Heart left ventricle (tissue), 16 donors: Measurements from ENCODE around the gene PLEKHA7. TPM values are rescaled to one million over a fixed set of nuclear protein-coding genes. Genes with fewer than 3 reads are reported as not detected.

Experiments
- ATAC-seq, 4 donors: fragments of 200-7000 bp; cut with Tn5 transposase; one replicate each; pipeline ENCODE4 v1.9.1; 2020 to 2022; ENCODE audit warnings: moderate library complexity in 4 of 4, mild to moderate bottlenecking in 3 of 4, moderate number of reproducible peaks in 1 of 4
- DNase-seq, 5 donors: peaks; one replicate each; pipeline ENCODE4 v3.0.0-alpha.2; 2020
- H3K27ac ChIP-seq, 12 donors: fragments of 200-600 bp; sonication (generic) in 4 of 12; one replicate each; pipeline versions ENCODE4 v1.5.0 to v1.8.0; 2016 to 2022; ENCODE audit warnings: mild to moderate bottlenecking in 2 of 12
- H3K27me3 ChIP-seq, 9 donors: fragments of 200-600 bp; sonication (generic) in 2 of 9; one replicate each; pipeline versions ENCODE4 v1.5.1 to v1.8.0; 2016 to 2022; ENCODE audit warnings: mild to moderate bottlenecking in 3 of 9
- H3K36me3 ChIP-seq, 9 donors: fragments of 200-600 bp; sonication (generic) in 2 of 9; one replicate each; pipeline versions ENCODE4 v1.5.0 to v1.8.0; 2018 to 2022; ENCODE audit warnings: mild to moderate bottlenecking in 2 of 9
- H3K4me1 ChIP-seq, 12 donors: fragments of 200-600 bp; sonication (generic) in 4 of 12; one replicate each; pipeline versions ENCODE4 v1.5.0 to v1.8.0; 2016 to 2022; ENCODE audit warnings: mild to moderate bottlenecking in 3 of 12
- H3K4me3 ChIP-seq, 12 donors: fragments of 200-600 bp; sonication (generic) in 4 of 12; one replicate each; pipeline versions ENCODE4 v1.5.0 to v1.8.0; 2017 to 2022; ENCODE audit warnings: mild to moderate bottlenecking in 9 of 12, moderate library complexity in 4 of 12
- H3K9me3 ChIP-seq, 12 donors: fragments of 200-600 bp; sonication (generic) in 4 of 12; one replicate each; pipeline versions ENCODE4 v1.5.0 to v1.8.0; 2016 to 2022; ENCODE audit warnings: mild to moderate bottlenecking in 1 of 12
- POLR2A ChIP-seq, 2 donors: fragments of 450-650 bp; IDR thresholded peaks; one replicate each; pipeline ENCODE4 v1.6.1; 2017; ENCODE audit warnings: antibody characterized with exemption in 2 of 2, mild to moderate bottlenecking in 2 of 2, moderate library complexity in 2 of 2
- WGBS, 4 donors: extraction: QIAGEN DNeasy Blood & Tissue Kit in 2 of 4; methylation state at CpG; one replicate each; pipeline versions ENCODE4 v1.1.5 to v1.1.7; 2013 to 2018; 5-methylcytosine and 5-hydroxymethylcytosine counted together
- intact Hi-C, 10 donors: fragments of 100-400 bp; cut with DNase I; formaldehyde crosslinking; loops; one replicate each; pipeline versions ENCODE4 v1.11.1 to v1.14.2; 2022
- polyA plus RNA-seq, 2 donors: library from polyadenylated mRNA; stranded (reverse); fragments of 200-250 nt; gene quantifications; one replicate each; pipeline ENCODE4 v1.2.3, GENCODE V29; 2013
- total RNA-seq, 9 donors: library from RNA; depleted of rRNA in 2 of 9; stranded (reverse); fragments of >200 nt in 2 of 9; fragmentation: NEBNext Ultra II Directional in 3 of 9; extraction: Animal tissue kit (Norgen Biotek cat#: 25700) in 3 of 9; gene quantifications; one replicate each; pipeline versions ENCODE4 v1.1.0 to v1.2.4, GENCODE V29; 2016 to 2023
- TF ChIP-seq, protein P1 (sequence below), 12 donors: fragments of 200-600 bp; sonication (generic) in 4 of 12; IDR thresholded peaks; one replicate each; pipeline versions ENCODE4 v1.5.0 to v1.8.0; 2018 to 2022; ENCODE audit warnings: antibody characterized with exemption in 12 of 12, mild to moderate bottlenecking in 5 of 12
- donor health status: ischemic (EF 13 %, LVEDD 7.1; RV severe dilation, severe dysfunction).
- donor health status: healthy with polysubstance abuse.
- donor health status: DM: no; HTN: yes; CAD: no.
- donor health status: DM: no; HTN: no; CAD: no.
- donor health status: ischemic (EF 25% LVEDD 6.9; RV normal size, moderate dysfunction).
- donor health status: ischemic (EF 25% LVEDD 5.7; RV mildly dilated, moderate dysfunction).
- donor health status: healthy.
- donor health status: DM: yes; HTN: yes; CAD: no.
- donor health status: ischemic (EF 35%, LVEDD 5.7; RV mildly dilated, moderate dysfunction).
- donor health status: nonischemic (EF 11% LVEDD 7.7; RV severe dilation, severe dysfunction).
- donor health status: DM: yes; HTN: yes; CAD: no.
- donor health status: PGD.
- donor health status: ischemic (EF 29% LVEDD 5.4; RV normal size, mild dysfunction).
- donor health status: nonischemic (EF 23%, LVEDD 6.1; RV moderate dilation, normal function).

PLEKHA7 gene
- total and polyA plus RNA-seq, 11 donors = 13.1 to 57.5 (median 23.5) TPM

DNA sequence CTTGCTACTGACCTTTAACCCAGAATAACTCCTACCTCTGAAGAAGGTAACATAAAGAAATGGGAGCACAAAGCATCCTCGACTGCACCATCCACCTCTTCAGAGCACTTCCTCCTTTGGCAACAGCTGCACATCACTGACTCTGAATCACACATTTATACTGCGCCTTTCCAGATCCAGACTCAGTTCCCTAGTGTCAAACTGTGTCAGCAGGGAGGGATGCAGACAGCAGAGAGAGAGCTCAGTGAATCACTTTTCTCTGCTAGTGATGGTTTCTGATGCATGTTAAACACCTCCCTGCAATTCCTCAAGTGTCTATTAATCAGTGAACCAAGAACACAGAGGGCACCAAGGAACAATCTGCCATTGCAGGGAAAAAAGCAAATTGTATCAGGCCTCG is 118.9 kb downstream of the PLEKHA7 start:
- peaks cover 0 to 6% (median under 1%) of the 10 kb centered on the region in 12 donors for H3K9me3 ChIP-seq
- DNase-seq (no peak), ATAC-seq (no peak)
- TF ChIP-seq, protein P1, sequence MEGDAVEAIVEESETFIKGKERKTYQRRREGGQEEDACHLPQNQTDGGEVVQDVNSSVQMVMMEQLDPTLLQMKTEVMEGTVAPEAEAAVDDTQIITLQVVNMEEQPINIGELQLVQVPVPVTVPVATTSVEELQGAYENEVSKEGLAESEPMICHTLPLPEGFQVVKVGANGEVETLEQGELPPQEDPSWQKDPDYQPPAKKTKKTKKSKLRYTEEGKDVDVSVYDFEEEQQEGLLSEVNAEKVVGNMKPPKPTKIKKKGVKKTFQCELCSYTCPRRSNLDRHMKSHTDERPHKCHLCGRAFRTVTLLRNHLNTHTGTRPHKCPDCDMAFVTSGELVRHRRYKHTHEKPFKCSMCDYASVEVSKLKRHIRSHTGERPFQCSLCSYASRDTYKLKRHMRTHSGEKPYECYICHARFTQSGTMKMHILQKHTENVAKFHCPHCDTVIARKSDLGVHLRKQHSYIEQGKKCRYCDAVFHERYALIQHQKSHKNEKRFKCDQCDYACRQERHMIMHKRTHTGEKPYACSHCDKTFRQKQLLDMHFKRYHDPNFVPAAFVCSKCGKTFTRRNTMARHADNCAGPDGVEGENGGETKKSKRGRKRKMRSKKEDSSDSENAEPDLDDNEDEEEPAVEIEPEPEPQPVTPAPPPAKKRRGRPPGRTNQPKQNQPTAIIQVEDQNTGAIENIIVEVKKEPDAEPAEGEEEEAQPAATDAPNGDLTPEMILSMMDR (IDR thresholded peaks at IDR 0.05) = no peak
- no peak for TF ChIP-seq POLR2A (IDR thresholded peaks at IDR 0.05)
- 70 to 85% (median 73%) methylated on average over 3 of the region's 3 CpGs for WGBS, 4 donors
- peaks cover 0 to 47% (median 26%) of the 10 kb centered on the region in 12 donors for H3K4me1 ChIP-seq
- H3K27ac ChIP-seq = no peak overlapping the region
- no peaks in the 10 kb centered on the region for H3K27me3 ChIP-seq
- intact Hi-C loops = loop anchor here in 1 of 10 donors (10.0 kb wide), 1 partner anchor 111 kb away; no protein-coding TSS in a partner anchor
- H3K36me3 ChIP-seq = no peaks in the 10 kb centered on the region
- H3K4me3 ChIP-seq = no peak overlapping the region

DNA sequence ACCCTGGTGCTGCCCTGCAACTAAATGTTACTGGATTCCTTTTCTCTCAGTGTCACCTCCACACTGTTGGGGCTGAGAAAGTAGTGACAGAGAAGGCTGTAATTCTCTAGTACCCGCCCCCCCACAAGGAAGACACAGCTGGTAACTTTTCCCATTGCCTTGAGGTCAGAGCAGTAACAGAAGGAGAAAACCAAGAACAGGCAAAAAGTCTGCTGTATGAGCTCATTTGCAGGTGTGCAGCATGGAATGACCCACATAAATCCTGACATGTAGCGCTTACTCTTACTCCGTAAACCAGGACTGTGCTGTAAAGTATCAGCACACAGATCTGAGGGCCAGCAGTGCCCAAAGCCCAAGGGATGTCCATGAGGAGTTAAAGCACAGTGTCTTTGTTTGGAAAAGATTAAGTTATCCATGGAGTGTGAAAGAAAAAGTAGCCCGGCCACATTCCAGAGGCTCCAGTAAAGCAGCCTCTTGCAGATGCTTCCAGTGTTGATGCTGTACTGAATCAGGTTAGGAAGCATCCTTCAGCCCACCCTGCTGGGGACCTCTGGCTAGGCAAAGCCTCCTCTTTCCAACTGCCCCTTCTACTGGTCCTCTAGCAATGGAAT is 120.7 kb downstream of the PLEKHA7 start:
- no peak for ATAC-seq
- H3K4me1 ChIP-seq = peaks cover 0 to 39% (median 24%) of the 10 kb centered on the region in 12 donors
- no peak for TF ChIP-seq POLR2A (IDR thresholded peaks at IDR 0.05)
- TF ChIP-seq, protein P1 (IDR thresholded peaks at IDR 0.05) = no peak

DNA sequence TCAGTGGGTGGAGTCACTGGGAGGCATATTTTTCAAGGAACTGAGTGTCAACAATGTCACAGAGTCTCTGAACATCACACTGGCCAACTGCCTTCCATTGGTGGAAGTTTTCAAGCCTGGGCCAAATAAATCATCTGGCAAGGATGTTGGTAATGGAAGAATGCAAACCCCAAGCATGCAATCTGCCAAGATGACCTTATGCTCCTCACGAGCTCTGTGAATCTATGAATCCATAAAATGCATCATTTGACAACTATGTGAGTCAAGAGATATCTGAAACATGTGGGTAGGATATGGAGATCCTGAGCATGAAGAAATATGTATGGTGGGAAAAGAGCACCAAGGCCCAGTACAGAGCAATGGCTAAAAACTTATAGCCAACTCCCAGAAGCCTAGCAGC is 122.2 kb downstream of the PLEKHA7 start:
- H3K4me1 ChIP-seq = peaks cover 0 to 23% (median 12%) of the 10 kb centered on the region in 12 donors
- ATAC-seq = peak in 2 of 4 donors; percentile 11 to 16
- TF ChIP-seq POLR2A (IDR thresholded peaks at IDR 0.05) = no peak
- TF ChIP-seq, protein P1 (IDR thresholded peaks at IDR 0.05) = no peak
- DNase-seq = no peak
- peak overlapping the region in 3 of 12 donors; percentile 2 to 59 (median 23) for H3K27ac ChIP-seq
- H3K4me3 ChIP-seq = no peak overlapping the region
- H3K36me3 ChIP-seq = no peaks in the 10 kb centered on the region
- WGBS, 4 donors = 5 to 19% (median 15%) methylated on average over 1 of the region's 1 CpG
- no peaks in the 10 kb centered on the region for H3K27me3 ChIP-seq
- intact Hi-C loops = loop anchor here in 1 of 10 donors (10.0 kb wide), 1 partner anchor 107 kb away; no protein-coding TSS in a partner anchor
- peaks cover 0 to 17% (median 10%) of the 10 kb centered on the region in 12 donors for H3K9me3 ChIP-seq

More for the DNA sequence above, 120.7 kb downstream of the PLEKHA7 start:
- Histone ChIP-seq H3K27me3 (no peaks in the 10 kb centered on the region), H3K27ac (peak overlapping the region in 1 of 12 donors; percentile 39), H3K36me3 (no peaks in the 10 kb centered on the region), H3K4me3 (no peak overlapping the region), H3K9me3 (peaks cover 0 to 17% (median 10%) of the 10 kb centered on the region in 12 donors)
- DNase-seq = no peak
- WGBS, 4 donors = 76 to 83% (median 81%) methylated on average over 4 of the region's 4 CpGs
- intact Hi-C loops = loop anchor here in 1 of 10 donors (10.0 kb wide), 1 partner anchor 109 kb away; no protein-coding TSS in a partner anchor

DNA sequence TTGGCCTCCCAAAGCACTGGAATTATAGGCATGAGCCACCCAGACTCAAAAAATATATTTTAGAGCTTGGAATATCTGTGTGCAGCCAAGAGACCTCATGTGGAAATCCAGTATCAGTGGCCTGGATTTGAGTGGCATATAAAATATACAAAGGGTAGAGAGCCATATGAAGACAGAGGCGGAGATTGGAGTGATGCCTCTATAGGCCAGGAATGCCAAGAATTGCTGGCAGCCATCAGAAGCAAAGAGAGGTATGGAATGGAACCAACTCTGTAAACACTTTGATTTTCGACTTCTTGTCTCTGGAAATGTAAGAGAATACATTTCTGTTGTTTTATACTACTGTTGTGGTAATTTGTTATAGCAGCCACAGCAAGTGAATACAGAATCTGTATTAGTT is 123.0 kb downstream of the PLEKHA7 start:
- H3K4me3 ChIP-seq = no peak overlapping the region
- H3K27ac ChIP-seq = peak overlapping the region in 4 of 12 donors; percentile 2 to 59 (median 24)
- intact Hi-C loops = loop anchor here in 1 of 10 donors (10.0 kb wide), 1 partner anchor 106 kb away; no protein-coding TSS in a partner anchor
- ATAC-seq (no peak), DNase-seq (no peak)
- TF ChIP-seq POLR2A (IDR thresholded peaks at IDR 0.05) = no peak
- TF ChIP-seq, protein P1 (IDR thresholded peaks at IDR 0.05) = no peak
- H3K4me1 ChIP-seq = peaks cover 0 to 15% (median 6%) of the 10 kb centered on the region in 12 donors
- no peaks in the 10 kb centered on the region for H3K27me3 ChIP-seq
- no peaks in the 10 kb centered on the region for H3K36me3 ChIP-seq
- peaks cover 0 to 17% (median 10%) of the 10 kb centered on the region in 12 donors for H3K9me3 ChIP-seq
- 78 to 87% (median 84%) methylated on average over 2 of the region's 2 CpGs for WGBS, 4 donors
